Gastrocnemius medialis (tissue), 4 donors: ENCODE measurements around the gene MCAM. TPM values are rescaled to one million over a fixed set of nuclear protein-coding genes. Genes with fewer than 3 reads are reported as not detected.

Experiments
- ATAC-seq, 2 donors: fragments of 150-250 bp; one replicate each; pipeline ENCODE4 v1.9.1; 2016
- DNase-seq, 2 donors: peaks; one replicate each; pipeline ENCODE4 v3.0.0-alpha.2; 2019
- H3K27ac ChIP-seq, 4 donors: fragments of 200-600 bp; sonication (generic); 1 replicate in 1 of 4; 2 replicates in 3 of 4; pipeline ENCODE4 v1.5.1; 2016 to 2018; ENCODE audit warnings: mild to moderate bottlenecking in 2 of 4, moderate library complexity in 1 of 4
- H3K27me3 ChIP-seq, 3 donors: fragments of 200-600 bp; sonication (generic) in 2 of 3; 1 replicate in 1 of 3; 2 replicates in 2 of 3; pipeline versions ENCODE4 v1.5.1 to v1.6.0; 2016 to 2019; ENCODE audit warnings: mild to moderate bottlenecking in 1 of 3, moderate library complexity in 1 of 3
- H3K36me3 ChIP-seq, 2 donors: fragments of 200-600 bp; sonication (generic) in 1 of 2; one replicate each; pipeline ENCODE4 v1.5.1; 2017 to 2018
- H3K4me1 ChIP-seq, 2 donors: fragments of 200-600 bp; sonication (generic) in 1 of 2; one replicate each; pipeline ENCODE4 v1.5.1; 2016 to 2017; ENCODE audit warnings: mild to moderate bottlenecking in 2 of 2
- H3K4me3 ChIP-seq, 4 donors: fragments of 200-600 bp; sonication (generic) in 3 of 4; 1 replicate in 1 of 4; 2 replicates in 3 of 4; pipeline ENCODE4 v1.5.1; 2016 to 2019; ENCODE audit warnings: mild to moderate bottlenecking in 2 of 4
- H3K9me3 ChIP-seq, 3 donors: fragments of 200-600 bp; sonication (generic) in 2 of 3; 1 replicate in 1 of 3; 2 replicates in 2 of 3; pipeline ENCODE4 v1.5.1; 2016 to 2019
- CTCF ChIP-seq, 5 experiments: fragments of 450-650 bp in 3 of 5; fragments of 200-600 bp in 2 of 5; sonication (generic) in 2 of 5; IDR thresholded peaks in 4 of 5; conservative IDR thresholded peaks in 1 of 5; 1 replicate in 4 of 5; 2 replicates in 1 of 5; pipeline ENCODE4 v1.5.1; 2016 to 2019; ENCODE audit warnings: antibody characterized with exemption in 5 of 5, mild to moderate bottlenecking in 3 of 5, moderate library complexity in 3 of 5
- POLR2A ChIP-seq, 2 donors: fragments of 450-650 bp; IDR thresholded peaks; one replicate each; pipeline ENCODE4 v1.6.1; 2017; ENCODE audit warnings: antibody characterized with exemption in 2 of 2, mild to moderate bottlenecking in 2 of 2, moderate library complexity in 2 of 2
- in situ Hi-C, 4 donors: fragments of 200-750 bp; cut with MboI; loops; one replicate each; pipeline versions ENCODE4 v1.15.0 to v1.8.0; 2017; ENCODE audit warnings: low sequenced_read_pairs in 4 of 4
- intact Hi-C: fragments of 100-400 bp; cut with DNase I; formaldehyde crosslinking; loops from one replicate; pipeline ENCODE4 v1.15.1; 2023; ENCODE audit warnings: low total_unique reads
- total RNA-seq, 4 donors: library from RNA; depleted of rRNA; stranded (reverse); fragments of >200 nt; gene quantifications; one replicate each; pipeline versions ENCODE4 v1.1.0 to v1.2.3, GENCODE V29; 2016

Gene MCAM
- total RNA-seq, 4 donors from 2014 or later, result 22.6 to 193 (median 123) TPM

- Histone ChIP-seq H3K9me3 (no peaks in the 10 kb centered on the region), H3K4me3 (no peak overlapping the region), H3K27me3 (peaks cover 0 to 10% (median 3%) of the 10 kb centered on the region in 3 donors), H3K36me3 (no peaks in the 10 kb centered on the region), H3K4me1 (peaks cover 38 to 43% of the 10 kb centered on the region in 2 donors), H3K27ac (peak overlapping the region; percentile 68 to 85 (median 85))
- peak; percentile 25 to 41 for TF ChIP-seq POLR2A (IDR thresholded peaks at IDR 0.05)
- TF ChIP-seq CTCF (IDR thresholded peaks at IDR 0.05 in 4 of 5, conservative IDR thresholded peaks at IDR 0.05 in 1 of 5), result no peak
- ATAC-seq (peak; percentile 13 to 20), DNase-seq (no peak)
- in situ Hi-C loops (no loop called here), intact Hi-C loops (loop anchor here (5.0 kb wide), 1 partner anchor 171 kb away; the partner anchor contains the start of gene ABCG4)
Measured at GRCh38 chr11:119318240-119319135, 1.6 kb upstream of the MCAM start.

GRCh38 chr11:119317592-119318239 lies 786 bp upstream of the MCAM start:
- DNase-seq (no peak), ATAC-seq (no peak)
- H3K27me3 ChIP-seq, result peaks cover 0 to 10% (median 3%) of the 10 kb centered on the region in 3 donors
- in situ Hi-C loops, result no loop called here
- intact Hi-C loops, result loop anchor here (5.0 kb wide), 1 partner anchor 170 kb away; the partner anchor contains the start of gene ABCG4
- peak overlapping the region; percentile 50 to 70 (median 64) for H3K4me3 ChIP-seq
- no peaks in the 10 kb centered on the region for H3K9me3 ChIP-seq
- no peaks in the 10 kb centered on the region for H3K36me3 ChIP-seq
- TF ChIP-seq CTCF (IDR thresholded peaks at IDR 0.05 in 4 of 5, conservative IDR thresholded peaks at IDR 0.05 in 1 of 5) (no peak), POLR2A (IDR thresholded peaks at IDR 0.05) (peak; percentile 28 to 33)
- H3K4me1 ChIP-seq, result peaks cover 38 to 43% of the 10 kb centered on the region in 2 donors
- H3K27ac ChIP-seq, result peak overlapping the region; percentile 68 to 85 (median 85)

- in situ Hi-C loops, result no loop called here
- TF ChIP-seq POLR2A (IDR thresholded peaks at IDR 0.05) (no peak), CTCF (IDR thresholded peaks at IDR 0.05 in 4 of 5, conservative IDR thresholded peaks at IDR 0.05 in 1 of 5) (no peak)
- ATAC-seq (peak in 1 of 2 donors; percentile 18), DNase-seq (no peak)
- intact Hi-C loops, result loop anchor here (5.0 kb wide), 1 partner anchor 169 kb away; the partner anchor contains the start of gene ABCG4
- Histone ChIP-seq H3K27me3 (peaks cover 0 to 10% (median 3%) of the 10 kb centered on the region in 3 donors), H3K36me3 (no peaks in the 10 kb centered on the region), H3K4me1 (peaks cover 35 to 38% of the 10 kb centered on the region in 2 donors), H3K9me3 (no peaks in the 10 kb centered on the region), H3K4me3 (peak overlapping the region; percentile 60 to 79 (median 69)), H3K27ac (peak overlapping the region; percentile 80 to 85 (median 83))
Measured at GRCh38 chr11:119316016-119316728, 758 bp downstream of the MCAM start.
